ENCODE results near the gene COL8A2.

Gene COL8A2

DNA sequence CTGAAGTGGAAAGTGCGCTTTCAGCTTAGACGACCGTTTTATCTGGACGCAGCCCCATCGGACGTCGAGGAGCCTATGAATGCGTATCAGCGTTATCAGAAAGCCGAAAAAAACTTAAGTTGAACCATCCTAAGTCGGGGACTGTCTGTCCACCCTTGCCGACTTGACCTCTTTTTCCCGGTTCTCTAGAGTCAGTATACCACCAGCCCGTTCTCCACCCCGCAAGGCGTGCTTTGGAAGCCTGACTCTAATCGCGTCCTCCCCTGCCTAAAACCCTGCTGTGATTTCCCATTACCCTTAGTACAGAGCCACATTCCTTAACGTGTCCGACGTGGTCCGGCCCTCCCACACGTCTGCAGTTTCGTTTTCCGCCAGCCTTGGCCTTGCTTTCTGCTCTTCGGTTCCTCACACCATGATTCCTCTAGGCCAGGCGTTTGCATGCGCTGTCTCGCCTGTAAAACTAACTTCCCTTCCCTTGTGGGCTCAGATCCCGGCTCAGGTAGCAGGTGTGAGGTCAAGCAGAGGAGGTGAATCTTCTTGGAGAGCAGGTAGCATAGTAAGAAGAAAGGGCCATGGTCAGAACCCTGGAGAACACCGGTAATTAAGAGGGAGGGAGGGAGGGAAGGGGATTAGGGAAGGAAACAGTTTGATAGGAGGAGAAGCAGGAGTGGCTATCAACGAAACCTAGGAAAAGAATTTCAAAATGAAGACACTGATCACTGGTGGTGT is 35.5 kb downstream of the COL8A2 start:
- no peak for DNase-seq (ENCODE audit: low read depth)

DNA sequence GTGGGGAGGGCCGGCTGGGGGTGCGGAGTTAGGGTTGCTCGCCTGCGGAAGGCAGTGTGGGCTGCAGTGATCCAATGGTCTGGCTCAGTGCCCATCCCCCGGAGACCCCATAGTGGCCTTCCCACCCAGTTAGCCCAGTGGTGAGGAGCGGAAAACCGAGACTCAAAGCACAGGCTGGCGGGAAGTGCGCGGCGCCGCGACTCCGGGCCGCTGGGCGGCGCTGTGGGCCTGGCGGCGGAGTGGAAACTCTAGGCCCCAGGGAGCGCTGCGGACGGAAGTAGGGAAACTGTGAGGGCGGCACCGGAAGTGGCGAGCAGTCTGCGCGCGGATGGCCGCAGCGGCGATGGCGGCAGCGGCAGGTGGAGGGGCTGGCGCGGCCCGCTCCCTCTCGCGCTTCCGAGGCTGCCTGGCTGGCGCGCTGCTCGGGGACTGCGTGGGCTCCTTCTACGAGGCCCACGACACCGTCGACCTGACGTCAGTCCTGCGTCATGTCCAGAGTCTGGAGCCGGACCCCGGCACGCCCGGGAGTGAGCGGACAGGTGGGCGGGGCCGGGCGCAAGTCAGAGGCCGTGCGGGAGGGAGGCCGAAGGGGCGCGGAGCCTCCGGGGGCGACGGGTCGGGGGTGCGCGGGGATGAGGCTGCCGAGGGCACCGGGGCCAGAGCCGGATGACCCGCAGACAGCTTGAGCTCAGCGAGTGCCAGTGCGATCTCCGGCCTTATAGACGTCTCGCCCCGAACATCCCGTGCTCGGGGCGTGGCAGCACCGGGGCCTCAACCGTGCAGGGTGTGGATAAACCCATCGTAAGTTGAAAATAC is 36.2 kb downstream of the COL8A2 start, which contains the start of gene ADPRS:
ADPRS (plus strand) TSS at position 316 of the 816 bp plus-strand sequence; CDS start at position 329, 13 bp downstream.
- DNase-seq (ENCODE audit: low read depth) = peak; percentile 85

DNA sequence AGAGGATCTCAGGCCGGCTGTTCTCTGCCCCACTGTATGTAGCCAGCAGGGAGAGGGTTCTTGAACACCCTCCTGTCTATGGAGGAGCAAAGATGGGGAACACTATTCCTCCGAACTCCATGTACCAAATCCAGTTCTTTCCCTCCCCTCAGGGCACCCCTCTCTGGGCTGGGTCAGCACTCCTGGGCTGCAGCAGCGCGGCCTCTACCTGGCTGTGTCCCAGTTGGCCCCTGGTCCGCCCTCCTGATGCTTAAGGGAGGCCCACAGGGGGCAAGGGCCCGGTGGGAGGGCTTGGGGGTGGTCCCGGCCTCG is 36.8 kb downstream of the COL8A2 start:
- DNase-seq (ENCODE audit: low read depth) = no peak

DNA sequence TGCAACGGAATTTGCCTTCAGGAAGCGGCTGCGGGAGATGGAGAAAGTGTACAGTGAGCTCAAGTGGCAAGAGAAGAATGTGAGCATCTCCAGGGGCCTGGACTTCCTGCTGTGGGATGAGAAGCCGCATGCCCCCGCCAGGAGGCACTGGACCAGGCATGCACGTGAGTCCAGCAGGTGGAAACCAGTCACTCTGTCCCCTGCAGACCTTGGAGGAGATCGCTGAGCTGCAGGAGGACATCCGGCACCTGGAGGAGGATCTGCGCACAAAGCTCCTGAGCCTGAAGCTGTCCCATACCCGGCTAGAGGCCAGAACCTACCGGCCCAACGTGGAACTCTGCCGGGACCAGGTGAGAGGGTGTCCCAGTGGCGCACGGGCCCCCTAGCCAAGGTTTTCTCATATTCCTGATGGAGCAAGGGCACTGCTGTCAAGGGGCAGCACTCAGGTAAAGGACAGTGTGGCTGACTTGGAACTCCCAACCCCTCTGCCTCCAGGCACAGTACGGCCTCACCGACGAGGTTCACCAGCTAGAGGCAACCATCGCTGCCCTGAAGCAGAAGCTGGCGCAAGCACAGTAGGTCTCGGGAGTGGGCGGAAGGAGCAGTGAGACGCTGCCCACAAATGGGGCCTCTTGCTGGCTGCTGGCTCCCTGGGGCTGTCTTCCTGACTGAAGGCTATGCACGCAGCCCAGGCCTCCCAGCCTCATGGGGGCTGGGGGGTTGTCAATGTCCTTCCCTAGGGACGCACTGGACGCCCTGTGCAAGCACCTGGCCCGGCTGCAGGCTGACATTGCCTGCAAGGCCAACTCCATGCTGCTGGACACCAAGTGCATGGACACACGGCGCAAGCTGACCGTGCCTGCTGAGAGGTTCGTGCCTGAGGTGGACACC is 37.5 kb downstream of the COL8A2 start:
- DNase-seq (ENCODE audit: low read depth) = no peak

DNA sequence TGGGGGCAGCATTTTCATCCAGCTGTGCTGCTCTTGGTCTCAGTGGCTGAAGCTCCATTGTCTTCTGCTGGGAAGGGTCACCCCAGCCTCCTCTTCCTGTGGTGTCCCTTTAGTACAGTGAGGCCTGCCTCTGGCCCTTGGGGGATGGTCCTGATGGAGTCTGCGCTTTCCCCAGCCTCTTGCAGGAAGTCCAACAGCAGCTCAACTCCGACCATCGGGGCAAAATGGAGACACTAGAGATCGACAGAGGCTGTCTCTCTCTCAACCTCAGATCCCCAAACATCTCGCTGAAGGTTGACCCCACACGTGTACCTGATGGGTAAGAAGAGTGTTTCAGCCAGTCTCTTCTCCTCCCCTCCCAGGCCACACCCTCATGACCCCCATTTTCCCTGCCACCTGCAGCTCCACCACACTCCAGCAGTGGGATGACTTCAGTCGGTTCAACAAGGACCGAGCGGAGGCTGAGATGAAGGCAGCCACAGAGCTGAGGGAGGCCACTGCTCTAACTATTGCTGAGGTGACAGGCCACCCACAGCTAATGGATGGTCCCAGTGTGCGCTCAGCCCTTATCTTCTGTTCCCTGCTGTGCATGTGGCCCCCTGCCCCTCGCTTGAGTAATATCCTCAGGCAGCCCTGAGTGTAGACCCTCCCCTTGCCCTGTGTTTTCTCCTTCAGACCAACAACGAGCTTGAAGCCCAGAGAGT is 38.3 kb downstream of the COL8A2 start:
- no peak for DNase-seq (ENCODE audit: low read depth)

DNA sequence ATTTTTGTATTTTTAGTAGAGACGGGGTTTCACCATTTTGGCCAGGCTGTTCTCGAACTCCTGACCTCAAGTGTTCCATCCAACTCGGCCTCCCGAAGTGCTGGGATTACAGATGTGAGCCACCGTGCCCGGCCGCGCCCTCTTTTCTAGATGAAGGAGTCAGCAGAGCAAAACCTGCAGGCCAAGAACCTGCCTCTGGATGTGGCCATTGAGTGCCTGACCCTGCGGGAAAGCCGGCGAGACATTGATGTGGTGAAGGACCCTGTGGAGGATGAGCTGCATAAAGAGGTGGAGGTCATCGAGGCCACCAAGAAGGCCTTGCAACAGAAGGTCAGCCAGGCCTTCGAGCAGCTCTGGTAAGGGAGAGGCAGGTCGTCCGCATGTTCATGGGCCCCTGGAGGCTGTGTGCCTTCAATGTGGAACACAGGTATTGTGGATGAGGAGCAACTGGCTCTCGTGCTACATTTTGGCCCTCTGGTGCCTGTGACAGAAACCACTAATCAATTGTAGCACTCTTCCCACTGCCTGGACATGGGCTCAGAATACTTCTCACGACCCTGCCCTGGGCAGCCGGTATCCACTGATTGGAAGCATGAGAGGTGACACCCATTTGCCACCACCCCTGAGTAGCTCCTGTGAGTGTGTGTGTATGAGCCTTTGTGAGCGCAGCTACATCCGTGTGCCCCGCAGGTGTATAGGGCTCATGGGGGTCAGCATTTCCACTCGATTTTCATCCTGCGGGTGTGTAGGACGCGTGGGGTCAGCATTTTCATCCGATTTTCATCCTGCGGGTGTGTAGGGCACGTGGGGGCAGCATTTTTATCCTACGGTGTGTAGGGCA is 39.1 kb downstream of the COL8A2 start:
- DNase-seq (ENCODE audit: low read depth) = no peak

DNA sequence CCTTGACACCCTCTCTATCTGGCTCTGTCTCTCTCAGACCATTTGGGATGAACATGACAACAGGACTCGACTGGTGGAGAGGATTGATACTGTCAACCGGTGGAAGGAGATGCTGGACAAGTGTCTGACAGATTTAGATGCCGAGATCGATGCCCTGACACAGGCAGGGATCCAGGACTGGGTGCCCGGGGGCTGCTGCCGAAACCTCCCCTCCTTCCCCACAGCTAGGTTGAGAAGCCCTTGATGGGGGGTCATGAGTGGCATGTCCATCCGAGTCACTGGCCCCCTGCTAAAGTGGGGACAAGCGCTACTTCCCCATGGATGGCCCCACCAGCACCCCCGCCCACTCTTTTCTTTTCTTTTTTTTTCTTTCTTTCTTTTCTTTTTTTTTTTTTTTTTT is 39.9 kb downstream of the COL8A2 start:
- no peak for DNase-seq (ENCODE audit: low read depth)

DNA sequence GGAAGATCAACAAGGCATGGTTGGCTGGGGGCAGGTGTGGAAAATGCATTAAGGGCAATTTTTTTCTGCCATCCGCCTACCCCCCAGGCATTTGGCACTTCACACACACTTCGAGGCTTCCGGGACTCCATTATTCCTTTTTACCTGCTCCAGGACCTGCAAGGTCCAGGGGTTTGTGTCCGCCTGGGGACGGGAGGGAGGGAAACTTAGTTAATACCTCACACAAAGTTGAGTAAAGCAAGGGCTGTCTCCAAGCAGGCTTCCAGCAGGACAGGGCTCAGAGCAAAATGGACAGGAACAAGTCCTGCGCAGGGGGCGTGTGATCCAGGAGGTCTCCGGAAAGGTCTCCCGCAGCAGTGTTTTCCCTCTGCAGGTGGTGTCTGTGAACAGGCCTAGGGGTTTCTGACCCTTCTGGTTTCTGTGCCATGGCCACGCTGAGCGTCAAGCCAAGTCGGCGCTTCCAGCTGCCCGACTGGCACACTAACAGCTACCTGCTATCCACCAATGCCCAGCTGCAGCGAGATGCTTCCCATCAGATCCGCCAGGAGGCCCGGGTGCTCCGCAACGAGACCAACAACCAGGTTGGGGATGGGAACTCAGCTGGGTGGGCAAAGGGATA is 40.4 kb downstream of the COL8A2 start:
- DNase-seq (ENCODE audit: low read depth) = no peak

DNA sequence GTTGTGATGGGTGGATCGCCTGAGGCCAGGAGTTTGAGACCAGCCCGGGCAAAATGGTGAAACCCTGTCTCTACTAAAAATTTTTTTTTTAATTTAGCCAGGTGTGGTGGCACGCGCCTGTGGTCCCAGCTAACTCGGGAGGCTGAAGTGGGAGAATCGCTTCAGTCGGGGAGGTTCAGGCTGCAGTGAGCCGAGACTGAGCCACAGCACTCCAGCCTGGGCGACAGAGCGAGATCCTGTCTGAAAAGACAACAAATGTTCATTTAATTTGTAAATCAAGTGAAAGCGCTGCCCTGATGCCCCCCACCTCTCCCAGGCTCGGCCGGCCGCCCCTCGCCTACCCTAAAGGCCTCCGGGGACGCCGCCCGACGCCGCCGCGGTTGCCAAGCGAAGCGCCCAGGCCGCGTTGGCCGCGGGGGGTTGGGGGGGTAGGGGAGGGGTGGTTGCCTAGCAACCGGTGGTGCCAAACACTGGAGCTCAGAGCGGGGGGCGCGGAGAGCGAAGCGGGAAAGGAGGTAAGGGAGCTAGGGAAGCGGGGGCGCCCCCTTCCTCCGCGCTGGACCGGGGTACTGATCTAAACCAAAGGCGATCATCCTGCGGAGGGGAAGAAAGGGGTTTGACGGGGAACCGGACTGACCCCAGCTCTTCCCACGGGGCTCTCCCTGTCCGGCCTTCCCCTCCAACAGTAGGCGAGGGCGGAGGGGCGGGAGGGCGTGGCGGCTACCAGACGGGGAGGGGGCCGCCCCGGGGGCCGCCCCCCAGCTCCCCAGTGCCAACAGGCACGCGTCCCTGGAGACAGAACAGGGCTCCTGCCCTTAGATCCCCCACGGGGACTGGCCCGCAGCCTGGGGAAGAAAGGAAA is 41.2 kb downstream of the COL8A2 start, which contains the start of gene TEKT2:
TEKT2 (plus strand) TSS at position 460 of the 862 bp plus-strand sequence. CDS start 828 bp downstream, outside the sequence.
- DNase-seq (ENCODE audit: low read depth) = no peak

DNA sequence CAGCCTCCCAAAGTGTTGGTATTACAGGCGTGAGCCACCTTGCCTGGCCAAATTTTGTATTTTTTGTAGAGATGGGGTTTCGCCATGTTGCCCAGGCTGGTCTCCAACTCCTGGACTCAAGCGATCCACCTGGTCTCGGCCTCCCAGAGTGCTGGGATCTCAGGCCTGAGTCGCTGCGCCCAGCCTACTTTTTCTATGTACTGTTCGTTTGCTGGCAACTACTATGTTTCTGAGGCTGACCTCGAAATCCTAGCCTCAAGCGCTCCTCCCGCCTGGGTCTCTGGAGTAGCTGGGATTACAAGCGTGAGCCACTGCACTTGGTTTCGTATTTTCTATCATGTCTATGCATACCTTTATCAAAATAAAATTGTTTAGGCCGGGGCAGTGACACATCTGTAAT is 41.8 kb downstream of the COL8A2 start:
- DNase-seq (ENCODE audit: low read depth) = no peak

DNA sequence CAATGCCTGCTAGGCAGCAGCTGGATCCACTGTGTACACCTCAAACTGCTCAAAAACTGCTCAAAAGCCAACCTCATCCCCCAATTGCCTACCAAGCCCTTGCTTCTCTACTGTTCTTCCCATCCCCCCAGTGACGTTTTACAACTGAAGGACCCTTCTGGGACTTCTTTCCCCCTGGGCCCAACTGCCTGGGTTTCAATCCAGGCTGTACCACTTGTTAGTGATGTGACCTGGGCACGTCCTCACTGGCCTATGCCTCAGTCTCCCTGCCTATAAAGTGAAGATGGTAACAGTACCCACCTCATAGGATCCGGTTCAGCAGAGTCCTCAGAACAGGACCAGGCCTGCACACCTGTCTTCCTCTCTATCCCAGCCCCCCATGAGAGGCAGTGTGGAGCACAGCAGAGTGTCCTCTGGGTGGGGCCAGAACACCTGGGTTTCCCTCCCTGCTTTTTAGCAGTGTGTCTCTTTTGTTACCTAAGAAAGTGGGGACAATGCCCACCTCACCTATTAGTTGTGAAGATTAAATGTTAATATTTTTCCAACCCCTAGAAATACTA is 43.0 kb downstream of the COL8A2 start:
- DNase-seq (ENCODE audit: low read depth) = no peak

DNA sequence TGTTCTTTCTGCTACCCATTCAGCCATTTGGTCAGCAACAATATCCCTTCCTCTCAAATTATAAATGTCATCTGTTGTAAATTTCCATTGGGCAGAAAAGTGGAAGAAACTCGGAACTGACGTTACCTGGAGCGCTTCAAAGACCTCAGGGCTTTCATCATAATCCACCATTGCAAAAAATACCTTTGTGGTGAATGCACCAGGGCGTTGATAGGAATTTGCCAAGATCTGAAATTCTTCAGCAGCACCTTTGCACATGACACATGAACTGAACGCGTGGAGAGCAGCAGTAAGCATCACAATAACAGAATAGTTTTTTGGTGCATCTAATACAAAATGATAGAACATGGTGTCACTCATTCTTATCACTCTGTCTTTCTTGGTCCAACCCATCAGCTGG is 44.2 kb downstream of the COL8A2 start:
- no peak for DNase-seq (ENCODE audit: low read depth)

DNA sequence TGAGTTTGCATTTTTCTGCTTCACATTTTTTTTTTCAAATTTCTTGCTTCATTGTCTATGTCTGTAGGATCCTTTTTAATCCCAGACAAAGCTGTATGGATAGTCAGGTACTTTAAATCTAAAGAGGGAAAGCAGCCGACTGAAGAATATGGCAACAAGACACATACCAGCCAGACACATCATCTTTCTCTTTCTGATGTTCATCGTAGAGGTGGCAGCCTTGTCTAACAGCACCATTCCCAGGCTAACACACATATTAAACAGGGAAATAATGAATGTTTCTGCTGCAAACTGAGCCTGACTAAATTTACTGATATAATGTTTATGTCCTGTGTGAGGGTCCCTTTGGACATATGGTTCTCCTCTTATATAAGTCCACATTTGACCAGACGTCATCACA is 44.8 kb downstream of the COL8A2 start:
- no peak for DNase-seq (ENCODE audit: low read depth)

DNA sequence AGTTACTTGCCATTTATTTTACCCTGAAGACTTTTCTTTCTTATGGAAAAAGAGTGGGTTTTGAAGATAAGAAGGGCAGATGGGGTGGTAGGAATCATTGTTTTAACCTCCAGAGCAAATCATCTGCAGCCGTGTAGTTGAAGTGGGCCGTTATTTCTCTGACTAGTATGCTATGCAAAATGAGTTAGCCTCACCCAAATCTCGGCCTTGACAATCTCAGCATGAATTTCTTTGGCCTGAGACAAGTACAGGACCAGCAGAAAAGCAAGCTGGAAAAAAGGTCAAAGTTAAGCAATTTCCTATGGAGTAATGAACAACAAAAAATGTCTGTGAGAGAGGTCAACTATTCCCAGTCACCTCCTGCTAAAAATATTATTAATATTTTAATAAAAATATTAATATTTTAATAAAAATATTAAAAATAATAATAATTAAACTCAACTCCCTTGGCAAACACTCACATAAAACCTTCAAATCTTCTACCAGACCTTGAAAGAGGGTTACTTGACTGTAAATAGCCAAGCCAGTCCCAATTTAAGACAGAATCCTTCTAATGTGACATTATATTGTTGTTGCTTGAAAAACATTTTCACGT is 47.9 kb downstream of the COL8A2 start:
- no peak for DNase-seq (ENCODE audit: low read depth)

DNA sequence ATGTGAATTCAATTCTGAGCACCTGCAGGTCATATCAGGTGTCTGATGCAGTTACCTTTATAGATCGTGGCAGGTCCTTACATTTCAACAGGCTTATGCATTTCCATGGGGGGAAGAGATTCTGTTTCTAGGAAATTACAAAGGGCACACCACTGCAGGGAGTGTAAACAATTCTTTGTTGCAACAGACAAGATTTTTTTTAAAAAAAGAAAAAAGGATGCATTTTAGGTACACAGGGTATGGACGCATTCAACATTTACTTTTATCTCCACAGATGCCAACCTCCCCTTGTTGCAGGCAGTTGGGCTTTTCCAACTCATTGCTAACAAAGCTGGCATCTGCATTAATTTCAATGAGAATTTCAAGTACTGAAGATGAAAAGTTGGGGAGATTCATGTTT is 54.7 kb downstream of the COL8A2 start:
- DNase-seq (ENCODE audit: low read depth) = no peak

DNA sequence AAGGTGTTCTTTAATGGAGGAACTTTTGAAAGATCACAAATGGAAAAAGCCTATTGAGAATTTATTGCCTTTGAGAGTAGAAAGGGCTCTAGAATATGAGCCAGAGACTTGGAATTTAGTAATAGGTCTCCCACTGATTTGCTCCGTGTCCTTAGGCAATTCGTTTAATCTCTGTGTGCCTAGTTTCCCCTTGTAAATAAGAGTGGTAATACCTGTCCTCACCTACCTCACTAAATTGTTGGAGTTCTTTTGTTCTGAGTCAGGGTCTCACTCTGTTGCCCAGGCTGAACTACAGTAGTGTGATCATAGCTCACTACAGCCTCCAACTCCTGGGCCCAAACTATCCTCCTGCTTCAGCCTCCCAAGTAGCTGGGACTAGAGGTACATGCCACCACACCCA is 56.2 kb downstream of the COL8A2 start:
- no peak for DNase-seq (ENCODE audit: low read depth)

DNA sequence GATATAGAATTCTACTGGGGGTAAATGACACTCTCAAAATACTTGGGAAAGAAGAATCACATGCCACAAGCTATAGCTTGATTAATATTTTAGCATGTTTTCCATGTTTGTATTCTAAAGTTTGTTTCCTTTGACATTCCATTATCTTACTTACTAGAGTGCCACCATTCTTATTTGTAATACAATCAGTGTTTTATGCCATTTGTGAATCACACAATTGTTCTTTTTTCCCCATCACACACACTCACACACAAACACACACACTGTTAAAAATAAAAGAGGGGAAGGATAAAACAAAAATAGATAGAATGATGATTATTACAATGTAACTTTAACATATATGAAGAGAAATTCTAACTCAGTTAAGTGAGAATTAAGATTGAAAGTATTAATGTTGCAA is 57.2 kb downstream of the COL8A2 start:
- no peak for DNase-seq (ENCODE audit: low read depth)

DNA sequence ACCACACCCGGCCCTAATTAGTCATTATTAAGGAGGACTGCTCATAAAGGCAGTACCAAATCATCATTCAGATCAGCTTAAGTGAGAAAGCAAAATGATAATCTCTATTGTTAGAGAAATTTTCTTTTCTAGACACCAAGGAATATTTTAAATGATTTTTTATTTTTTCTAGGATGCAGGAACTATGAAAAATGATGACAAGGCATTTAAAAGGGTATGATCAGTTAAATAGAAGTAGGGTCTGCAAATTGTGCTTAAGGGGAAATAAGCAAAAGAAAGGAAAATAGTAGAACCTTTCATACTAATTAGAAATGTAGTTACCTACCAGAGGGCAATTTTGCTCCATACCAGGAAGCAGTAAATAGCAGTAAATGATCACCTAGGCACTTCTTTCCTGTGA is 62.7 kb downstream of the COL8A2 start:
- no peak for DNase-seq (ENCODE audit: low read depth)

DNA sequence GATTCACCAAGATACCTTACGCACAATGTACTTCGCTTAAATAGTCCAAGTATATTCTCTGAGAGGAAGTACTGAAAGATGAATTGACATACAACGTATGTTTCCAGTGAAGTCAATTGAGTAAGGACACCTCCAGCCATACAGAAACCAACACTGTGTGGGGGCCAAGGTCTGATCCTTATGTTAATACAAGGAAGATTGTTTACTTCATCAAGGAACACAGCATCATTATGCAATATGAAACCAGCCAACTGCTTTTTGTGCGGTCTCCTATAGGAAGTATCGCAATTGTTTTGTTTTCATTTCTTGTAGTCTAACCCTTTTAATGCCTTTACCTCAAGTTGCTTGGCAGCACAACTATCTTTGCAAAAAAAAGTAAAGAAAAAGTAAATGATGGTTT is 69.3 kb downstream of the COL8A2 start:
- DNase-seq (ENCODE audit: low read depth) = no peak
